Osteoblast (primary cell): Measurements from ENCODE around the gene PHLDB2. TPM values are rescaled to one million over a fixed set of nuclear protein-coding genes. Genes with fewer than 3 reads are reported as not detected.
A peak's percentile ranks its signal among the peaks of the same experiment; 100 is the strongest.

Experiments used
- DNase-seq: peaks from one replicate; pipeline ENCODE4 v3.0.0; 2011; ENCODE audit warnings: low spot score, mixed read lengths; ENCODE audit not compliant: insufficient read length; ENCODE audit errors: missing footprints
- H2AFZ ChIP-seq: 2 replicates; pipeline ENCODE4 v1.6.0; 2011; ENCODE audit warnings: mild to moderate bottlenecking, low read length
- H3K27ac ChIP-seq: 2 replicates; pipeline ENCODE4 v1.5.1; 2011; ENCODE audit warnings: mild to moderate bottlenecking, low read depth, low read length, moderate library complexity
- H3K27me3 ChIP-seq: 2 replicates; pipeline ENCODE4 v1.6.0; 2012; ENCODE audit warnings: mild to moderate bottlenecking, control low read depth, inconsistent platforms, low read length, moderate library complexity; ENCODE audit not compliant: insufficient read depth
- H3K36me3 ChIP-seq: 2 replicates; pipeline ENCODE4 v1.5.1; 2011; ENCODE audit warnings: mild to moderate bottlenecking, low read length, control low read depth, moderate library complexity; ENCODE audit not compliant: insufficient read depth
- H3K4me1 ChIP-seq: 2 replicates; pipeline ENCODE4 v1.5.1; 2011; ENCODE audit warnings: mild to moderate bottlenecking, low read length, control low read depth, moderate library complexity; ENCODE audit not compliant: insufficient read depth
- H3K4me2 ChIP-seq: 2 replicates; pipeline ENCODE4 v1.6.0; 2011; ENCODE audit warnings: mild to moderate bottlenecking, low read length; ENCODE audit not compliant: insufficient read depth
- H3K4me3 ChIP-seq: fragments of 200-600 bp; sonication (generic); 3 replicates; pipeline ENCODE4 v1.5.1; 2012; ENCODE audit warnings: mild to moderate bottlenecking, low read length, inconsistent platforms; ENCODE audit not compliant: insufficient read depth
- H3K79me2 ChIP-seq: 2 replicates; pipeline ENCODE4 v1.6.0; 2012; ENCODE audit warnings: mild to moderate bottlenecking, low read length, control low read depth, inconsistent platforms; ENCODE audit not compliant: insufficient read depth
- H3K9me3 ChIP-seq: 2 replicates; pipeline ENCODE4 v1.5.1; 2011; ENCODE audit warnings: low read depth, low read length, control low read depth
- H4K20me1 ChIP-seq: 2 replicates; pipeline ENCODE4 v1.6.0; 2012; ENCODE audit warnings: mild to moderate bottlenecking, low read length, control low read depth; ENCODE audit not compliant: insufficient read depth
- total RNA-seq: library from RNA; depleted of rRNA; stranded (reverse); fragments of >200 nt; gene quantifications from 2 replicates; pipeline ENCODE4 v1.2.3, GENCODE V29; 2012
- TF ChIP-seq, protein P1 (sequence below): IDR thresholded peaks from 2 replicates; pipeline ENCODE4 v1.5.1; 2011; ENCODE audit warnings: mild to moderate bottlenecking, low read depth, low read length, moderate library complexity; ENCODE audit errors: extremely low read depth

The PHLDB2 gene
- total RNA-seq, 1 donor: 107 TPM

DNA sequence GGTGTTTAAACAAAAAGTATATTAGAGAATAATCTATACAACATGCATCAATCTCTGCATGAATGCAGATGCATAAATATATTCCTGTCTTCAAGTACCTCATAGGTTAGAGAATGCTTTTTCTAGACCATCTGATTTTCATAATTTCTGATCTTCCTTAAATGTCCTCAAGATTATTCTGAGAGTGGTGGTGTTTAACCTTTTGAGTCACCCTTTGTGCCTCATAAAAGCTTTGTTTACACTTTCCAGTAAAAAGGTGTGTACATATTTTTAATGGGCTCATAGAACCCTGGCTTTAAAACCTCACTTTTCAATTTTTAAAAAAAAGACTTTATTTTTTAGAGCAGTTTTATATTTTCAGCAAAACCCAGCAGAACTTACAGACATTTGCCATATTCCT, 78.8 kb downstream of the PHLDB2 start:
- no peaks in the 10 kb centered on the region for H3K9me3 ChIP-seq
- no peaks in the 10 kb centered on the region for H3K27me3 ChIP-seq
- TF ChIP-seq, protein P1, sequence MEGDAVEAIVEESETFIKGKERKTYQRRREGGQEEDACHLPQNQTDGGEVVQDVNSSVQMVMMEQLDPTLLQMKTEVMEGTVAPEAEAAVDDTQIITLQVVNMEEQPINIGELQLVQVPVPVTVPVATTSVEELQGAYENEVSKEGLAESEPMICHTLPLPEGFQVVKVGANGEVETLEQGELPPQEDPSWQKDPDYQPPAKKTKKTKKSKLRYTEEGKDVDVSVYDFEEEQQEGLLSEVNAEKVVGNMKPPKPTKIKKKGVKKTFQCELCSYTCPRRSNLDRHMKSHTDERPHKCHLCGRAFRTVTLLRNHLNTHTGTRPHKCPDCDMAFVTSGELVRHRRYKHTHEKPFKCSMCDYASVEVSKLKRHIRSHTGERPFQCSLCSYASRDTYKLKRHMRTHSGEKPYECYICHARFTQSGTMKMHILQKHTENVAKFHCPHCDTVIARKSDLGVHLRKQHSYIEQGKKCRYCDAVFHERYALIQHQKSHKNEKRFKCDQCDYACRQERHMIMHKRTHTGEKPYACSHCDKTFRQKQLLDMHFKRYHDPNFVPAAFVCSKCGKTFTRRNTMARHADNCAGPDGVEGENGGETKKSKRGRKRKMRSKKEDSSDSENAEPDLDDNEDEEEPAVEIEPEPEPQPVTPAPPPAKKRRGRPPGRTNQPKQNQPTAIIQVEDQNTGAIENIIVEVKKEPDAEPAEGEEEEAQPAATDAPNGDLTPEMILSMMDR: no peak
- H3K79me2 ChIP-seq: peaks cover 4% of the 10 kb centered on the region
- H3K4me2 ChIP-seq: no peak overlapping the region
- peaks cover 24% of the 10 kb centered on the region for H3K4me1 ChIP-seq
- no peak overlapping the region for H3K27ac ChIP-seq
- peaks cover 52% of the 10 kb centered on the region for H3K36me3 ChIP-seq
- H2AFZ ChIP-seq: no peak overlapping the region
- peak; percentile 55 for DNase-seq
- H3K4me3 ChIP-seq: no peak overlapping the region
- H4K20me1 ChIP-seq: no peaks in the 10 kb centered on the region

DNA sequence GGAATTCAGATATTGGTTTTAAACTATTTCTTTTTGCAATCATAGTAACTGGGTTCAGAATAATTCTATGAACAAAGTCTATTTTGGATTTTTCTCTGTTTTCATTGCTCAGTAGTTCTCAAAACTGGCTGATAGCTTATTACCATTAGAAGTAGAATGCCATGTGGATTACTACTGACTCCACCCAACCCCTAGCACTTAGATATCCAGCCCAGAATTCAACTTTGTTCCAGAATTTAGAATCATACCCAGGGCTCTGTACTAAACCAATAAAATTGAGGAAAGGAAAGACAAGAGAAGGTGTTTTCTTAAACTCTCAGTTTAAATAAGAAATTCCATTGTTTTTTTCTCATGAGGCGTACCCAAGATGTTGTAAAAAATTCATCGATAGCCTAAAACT, 80.8 kb downstream of the PHLDB2 start:
- Histone ChIP-seq H3K4me1 (peaks cover 24% of the 10 kb centered on the region), H3K27ac (no peak overlapping the region), H3K9me3 (no peaks in the 10 kb centered on the region), H2AFZ (no peak overlapping the region), H3K4me2 (no peak overlapping the region), H4K20me1 (no peaks in the 10 kb centered on the region), H3K79me2 (peaks cover 3% of the 10 kb centered on the region), H3K4me3 (no peak overlapping the region), H3K27me3 (no peaks in the 10 kb centered on the region), H3K36me3 (peaks cover 56% of the 10 kb centered on the region)
- TF ChIP-seq, protein P1: no peak
- DNase-seq: no peak

DNA sequence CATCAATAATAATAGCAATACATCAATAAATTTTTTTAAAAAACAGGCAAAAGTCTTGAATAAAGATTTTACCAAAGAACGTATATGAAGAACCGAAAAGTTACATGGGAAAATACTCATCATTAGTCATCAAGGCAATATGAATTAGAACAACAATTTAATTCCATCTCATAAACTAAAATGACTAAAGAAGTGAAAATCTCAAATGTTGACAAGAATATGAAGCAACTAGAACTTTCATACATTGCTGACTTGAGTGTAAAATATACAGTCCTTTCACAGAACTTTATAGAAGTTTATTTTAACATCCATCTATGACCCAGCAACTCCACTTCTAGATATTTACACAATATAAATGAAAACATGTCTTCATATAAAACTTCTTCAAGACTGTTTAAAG, 84.5 kb downstream of the PHLDB2 start:
- Histone ChIP-seq H3K27me3 (no peaks in the 10 kb centered on the region), H3K36me3 (peaks cover 83% of the 10 kb centered on the region), H4K20me1 (no peaks in the 10 kb centered on the region), H2AFZ (no peak overlapping the region), H3K9me3 (no peaks in the 10 kb centered on the region), H3K4me2 (no peak overlapping the region), H3K4me1 (no peaks in the 10 kb centered on the region), H3K79me2 (peaks cover 11% of the 10 kb centered on the region), H3K27ac (peak overlapping the region; percentile 20), H3K4me3 (no peak overlapping the region)
- DNase-seq: peak; percentile 9
- TF ChIP-seq, protein P1: no peak

DNA sequence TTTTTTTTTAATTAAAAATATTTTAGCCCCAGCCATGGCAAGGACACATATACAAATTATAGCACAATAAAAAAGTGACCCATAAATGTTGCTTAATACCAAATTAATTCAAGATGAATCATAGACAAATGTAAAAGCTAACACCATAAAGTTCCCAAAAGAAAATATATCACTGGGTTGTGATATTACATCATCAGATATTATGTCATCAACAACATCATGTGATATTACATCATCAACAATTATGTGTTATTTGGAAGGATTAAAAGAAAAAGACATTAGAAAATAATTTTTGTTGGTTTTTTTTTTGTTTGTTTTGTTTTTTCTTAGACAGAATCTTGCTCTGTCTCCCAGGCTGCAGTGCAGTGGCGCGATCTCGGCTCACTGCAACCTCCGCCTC, 85.3 kb downstream of the PHLDB2 start:
- no peak overlapping the region for H2AFZ ChIP-seq
- no peak overlapping the region for H3K4me2 ChIP-seq
- H3K79me2 ChIP-seq: peaks cover 9% of the 10 kb centered on the region
- TF ChIP-seq, protein P1: no peak
- H3K36me3 ChIP-seq: peaks cover 85% of the 10 kb centered on the region
- no peak overlapping the region for H3K4me3 ChIP-seq
- no peaks in the 10 kb centered on the region for H4K20me1 ChIP-seq
- H3K4me1 ChIP-seq: no peaks in the 10 kb centered on the region
- no peaks in the 10 kb centered on the region for H3K9me3 ChIP-seq
- DNase-seq: no peak
- no peaks in the 10 kb centered on the region for H3K27me3 ChIP-seq
- peak overlapping the region; percentile 20 for H3K27ac ChIP-seq
